Urinary bladder (tissue), 4 donors: Measurements from ENCODE around the gene NCAPH2. TPM values are rescaled to one million over a fixed set of nuclear protein-coding genes. Genes with fewer than 3 reads are reported as not detected.

Experiments
- DNase-seq: peaks from one replicate; pipeline ENCODE4 v3.0.0-alpha.2; 2015; ENCODE audit errors: extremely low spot score
- H3K27ac ChIP-seq: one replicate; pipeline ENCODE4 v1.5.1; 2013; ENCODE audit warnings: low read depth, mild to moderate bottlenecking, moderate library complexity
- H3K36me3 ChIP-seq: one replicate; pipeline ENCODE4 v1.6.1; 2013; ENCODE audit warnings: mild to moderate bottlenecking, moderate library complexity; ENCODE audit not compliant: insufficient read depth
- H3K4me1 ChIP-seq: one replicate; pipeline ENCODE4 v1.6.1; 2013; ENCODE audit warnings: mild to moderate bottlenecking, moderate library complexity; ENCODE audit not compliant: insufficient read depth
- H3K4me3 ChIP-seq: one replicate; pipeline ENCODE4 v1.5.1; 2013; ENCODE audit warnings: low read depth, low read length
- WGBS: extraction: QIAGEN DNeasy Blood & Tissue Kit; methylation state at CpG from one replicate; pipeline ENCODE4 v1.1.7; 2013; 5-methylcytosine and 5-hydroxymethylcytosine counted together
- polyA plus RNA-seq: library from polyadenylated mRNA; stranded (reverse); fragments of 200-250 nt; gene quantifications from one replicate; pipeline ENCODE4 v1.2.3, GENCODE V29; 2013
- total RNA-seq: library from RNA; depleted of rRNA; stranded (reverse); fragments of >200 nt; gene quantifications from one replicate; pipeline ENCODE4 v1.2.3, GENCODE V29; 2014
- donor health status: healthy with polysubstance abuse.
- donor health status: healthy.

NCAPH2 gene
- total RNA-seq, result 27.5 TPM
- polyA plus RNA-seq, result 38.4 TPM

DNA sequence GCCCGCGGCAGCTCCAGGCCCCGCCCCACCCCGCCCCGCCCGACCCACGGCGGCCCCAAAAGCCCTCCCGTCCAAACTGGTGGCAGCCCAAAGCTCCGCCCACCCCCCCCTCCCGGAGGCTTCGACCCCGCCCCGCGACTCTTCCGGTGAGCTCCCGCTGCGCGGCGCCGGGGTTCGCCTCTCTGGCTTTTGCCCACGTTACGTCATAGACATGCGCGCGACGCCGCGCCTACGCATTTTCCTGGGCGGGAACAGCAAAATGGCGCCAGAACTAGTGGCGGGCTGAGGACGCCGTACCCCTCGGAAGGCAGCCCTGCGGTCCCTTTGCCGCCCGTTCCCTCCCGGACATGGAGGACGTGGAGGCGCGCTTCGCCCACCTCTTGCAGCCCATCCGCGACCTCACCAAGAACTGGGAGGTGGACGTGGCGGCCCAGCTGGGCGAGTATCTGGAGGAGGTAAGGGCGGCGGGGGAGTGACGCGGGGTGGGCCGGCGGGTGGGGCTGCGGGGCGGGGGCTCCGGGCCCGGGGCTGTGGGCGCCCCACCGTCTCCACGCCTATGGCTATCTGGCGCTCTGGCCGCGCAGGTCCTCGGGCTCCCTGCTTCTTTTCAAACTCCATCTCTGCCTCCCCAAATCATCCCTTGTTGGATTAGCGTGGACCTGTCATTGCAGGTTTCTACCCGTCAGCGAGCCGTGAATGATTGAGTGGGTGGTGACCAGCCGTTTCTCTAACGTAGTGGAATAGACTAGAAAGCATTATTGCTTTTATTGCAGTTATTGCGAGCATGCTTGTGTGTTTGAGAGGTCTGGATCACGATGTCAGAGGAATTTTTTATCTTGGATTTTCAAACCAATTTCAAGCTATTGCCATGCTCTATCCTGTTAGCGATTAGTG is at the start of gene NCAPH2:
Gene NCAPH2 (plus strand): TSS at position 234 of the 894 bp plus-strand sequence. CDS start 114 bp downstream, at position 348.
- Histone ChIP-seq H3K36me3 (peaks cover 9% of the 10 kb centered on the region), H3K4me3 (peak within 1 kb of the TSS; percentile 78), H3K27ac (peak within 1 kb of the TSS; percentile 96), H3K4me1 (no peaks in the 10 kb centered on the region)
- under 1% methylated on average over 75 of the region's 76 CpGs for WGBS
- DNase-seq, result peak; percentile 87

DNA sequence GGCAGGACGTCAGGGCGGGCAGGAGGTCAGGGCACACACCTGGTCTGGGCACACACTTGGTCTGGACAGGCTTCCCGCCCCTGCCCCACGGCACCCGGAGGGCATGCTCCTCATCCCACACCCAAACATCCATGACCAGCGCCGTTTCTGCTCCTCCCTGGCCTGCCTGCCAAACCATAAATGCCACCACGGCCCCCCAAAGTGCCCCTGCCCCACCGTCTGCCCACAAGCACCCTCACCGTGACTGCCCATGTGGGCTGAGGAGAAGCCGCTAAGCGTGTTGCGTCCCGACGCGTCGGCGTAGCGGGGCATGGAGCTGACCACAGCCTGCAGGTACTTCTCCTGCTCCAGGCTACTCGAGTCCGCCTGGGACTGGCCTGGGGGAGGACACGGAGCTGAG is 49.0 kb upstream of the NCAPH2 start:
- DNase-seq, result no peak
- WGBS, result 91% methylated on average over 22 of the region's 22 CpGs
- Histone ChIP-seq H3K36me3 (peaks cover 22% of the 10 kb centered on the region), H3K4me3 (no peak overlapping the region), H3K4me1 (no peaks in the 10 kb centered on the region), H3K27ac (no peak overlapping the region)

DNA sequence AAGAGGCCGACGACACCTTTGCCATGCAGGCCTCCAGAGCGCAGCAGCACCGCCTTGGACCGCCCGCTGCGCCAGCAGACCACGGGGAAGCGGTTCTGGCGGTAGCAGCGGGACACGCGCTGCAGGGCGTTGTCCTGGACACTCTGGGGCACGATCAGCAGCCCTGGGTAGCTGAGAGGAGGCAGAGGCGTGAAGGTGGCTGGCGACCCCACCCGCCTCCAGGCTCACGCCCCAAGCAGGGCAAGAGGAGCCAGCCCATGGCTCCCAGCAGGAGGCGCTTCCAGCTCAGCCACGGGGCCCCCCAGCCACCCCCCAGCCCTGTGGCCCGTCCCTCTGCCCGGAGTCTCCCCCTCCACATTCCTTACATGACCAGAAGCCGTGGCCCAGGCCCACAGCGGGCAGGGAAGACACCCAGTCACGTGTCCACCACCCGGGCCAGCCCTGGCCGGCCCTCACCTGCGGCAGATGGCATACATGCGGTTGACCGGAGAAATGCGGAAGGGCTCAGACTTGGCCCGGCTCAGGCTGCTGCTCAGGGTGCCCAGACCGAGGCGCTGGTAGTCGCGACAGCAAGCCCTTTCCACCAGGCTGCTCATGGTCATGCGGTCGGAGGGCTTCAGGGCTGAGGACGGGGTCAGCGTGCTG is 48.4 kb upstream of the NCAPH2 start:
- peaks cover 20% of the 10 kb centered on the region for H3K36me3 ChIP-seq
- 94% methylated on average over 41 of the region's 41 CpGs for WGBS
- DNase-seq, result no peak

DNA sequence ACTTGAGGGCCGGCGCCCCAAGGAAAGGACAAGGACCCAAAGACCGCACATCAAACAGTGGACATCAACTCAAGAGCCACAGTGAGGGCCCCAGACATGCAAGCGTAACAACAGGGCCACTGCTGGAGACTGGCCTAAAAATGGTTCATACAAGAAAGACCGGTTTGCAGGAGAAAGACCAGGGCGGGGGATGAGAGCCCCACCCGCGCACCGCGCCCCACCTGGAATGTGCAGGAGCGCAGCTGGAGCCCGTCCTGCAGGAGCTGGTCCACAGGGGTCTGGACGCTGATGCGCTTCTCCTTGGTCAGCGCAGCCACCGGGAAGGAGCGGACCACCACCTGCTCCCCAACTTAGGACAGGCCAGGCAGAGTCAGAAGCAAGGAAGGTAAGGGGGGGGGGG is 47.1 kb upstream of the NCAPH2 start:
- no peaks in the 10 kb centered on the region for H3K4me1 ChIP-seq
- no peak overlapping the region for H3K4me3 ChIP-seq
- peaks cover 12% of the 10 kb centered on the region for H3K36me3 ChIP-seq
- 92% methylated on average over 17 of the region's 17 CpGs for WGBS
- no peak overlapping the region for H3K27ac ChIP-seq
- no peak for DNase-seq

More for the DNA sequence above, 48.4 kb upstream of the NCAPH2 start:
- no peaks in the 10 kb centered on the region for H3K4me1 ChIP-seq
- H3K4me3 ChIP-seq, result no peak overlapping the region
- H3K27ac ChIP-seq, result no peak overlapping the region

- peaks cover 13% of the 10 kb centered on the region for H3K36me3 ChIP-seq
- DNase-seq, result no peak
- 91% methylated on average over 26 of the region's 26 CpGs for WGBS
These were observed 46.5 kb upstream of the NCAPH2 start for GRCh38 chr22:50461536-50461935.

GRCh38 chr22:50461979-50462540 is 46.0 kb upstream of the NCAPH2 start:
- Histone ChIP-seq H3K27ac (no peak overlapping the region), H3K4me3 (no peak overlapping the region), H3K4me1 (no peaks in the 10 kb centered on the region), H3K36me3 (peaks cover 10% of the 10 kb centered on the region)
- WGBS, result 95% methylated on average over 30 of the region's 30 CpGs
- DNase-seq, result no peak

More at GRCh38 chr22:50461536-50461935, 46.5 kb upstream of the NCAPH2 start:
- Histone ChIP-seq H3K4me1 (no peaks in the 10 kb centered on the region), H3K27ac (no peak overlapping the region), H3K4me3 (no peak overlapping the region)

DNA sequence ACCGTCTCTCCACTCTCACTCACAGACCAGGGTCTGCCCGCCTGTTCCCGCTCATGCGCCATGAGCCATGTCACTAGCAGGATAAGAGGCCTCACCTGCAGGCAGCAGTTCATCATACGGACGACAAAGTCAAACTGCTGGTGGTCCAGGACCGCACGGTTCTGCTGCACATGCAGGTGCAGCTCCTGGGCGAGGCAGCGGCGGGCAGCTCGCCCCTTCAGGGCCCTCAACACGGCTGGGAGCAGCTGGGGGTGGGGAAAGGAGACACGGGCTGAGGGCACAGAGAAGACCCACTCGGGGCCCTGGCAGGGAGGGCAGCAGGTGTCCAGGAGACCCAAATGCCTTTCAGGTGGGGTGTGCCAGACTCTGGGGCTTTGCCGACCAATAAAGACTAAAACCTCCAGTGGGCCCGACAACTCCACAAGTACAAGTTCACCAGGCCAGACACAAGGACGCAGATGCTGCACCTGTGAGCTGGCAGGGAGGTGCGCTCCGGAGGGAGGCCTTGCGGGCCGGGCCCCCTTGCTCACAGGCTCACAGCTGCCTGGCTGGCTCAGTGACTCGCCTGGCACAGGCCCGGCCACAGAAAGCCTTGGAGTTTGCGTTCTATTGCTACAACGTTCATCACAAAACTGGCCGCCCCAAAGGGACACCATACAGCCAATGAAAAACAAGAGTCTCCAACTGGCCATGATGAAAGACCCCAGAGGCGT is 44.7 kb upstream of the NCAPH2 start:
- no peak overlapping the region for H3K27ac ChIP-seq
- no peak for DNase-seq
- H3K4me1 ChIP-seq, result no peaks in the 10 kb centered on the region
- WGBS, result 92% methylated on average over 28 of the region's 28 CpGs
- H3K4me3 ChIP-seq, result no peak overlapping the region
- peaks cover 10% of the 10 kb centered on the region for H3K36me3 ChIP-seq

GRCh38 chr22:50464451-50464850 is 43.6 kb upstream of the NCAPH2 start:
- Histone ChIP-seq H3K4me3 (no peak overlapping the region), H3K36me3 (peaks cover 10% of the 10 kb centered on the region)
- WGBS, result 88% methylated on average over 24 of the region's 24 CpGs

GRCh38 chr22:50465066-50465930 is 42.7 kb upstream of the NCAPH2 start:
- Histone ChIP-seq H3K4me1 (no peaks in the 10 kb centered on the region), H3K4me3 (no peak overlapping the region), H3K27ac (no peak overlapping the region), H3K36me3 (peaks cover 10% of the 10 kb centered on the region)
- WGBS, result 91% methylated on average over 30 of the region's 30 CpGs
- DNase-seq, result no peak

More at GRCh38 chr22:50464451-50464850, 43.6 kb upstream of the NCAPH2 start:
- H3K4me1 ChIP-seq, result no peaks in the 10 kb centered on the region
- no peak for DNase-seq
- no peak overlapping the region for H3K27ac ChIP-seq

- H3K4me1 ChIP-seq, result peaks cover 6% of the 10 kb centered on the region
- no peak overlapping the region for H3K27ac ChIP-seq
- no peak overlapping the region for H3K4me3 ChIP-seq
- peaks cover 4% of the 10 kb centered on the region for H3K36me3 ChIP-seq
- DNase-seq, result no peak
- 89% methylated on average over 24 of the region's 24 CpGs for WGBS
These were observed 40.7 kb upstream of the NCAPH2 start for GRCh38 chr22:50467341-50467740.

DNA sequence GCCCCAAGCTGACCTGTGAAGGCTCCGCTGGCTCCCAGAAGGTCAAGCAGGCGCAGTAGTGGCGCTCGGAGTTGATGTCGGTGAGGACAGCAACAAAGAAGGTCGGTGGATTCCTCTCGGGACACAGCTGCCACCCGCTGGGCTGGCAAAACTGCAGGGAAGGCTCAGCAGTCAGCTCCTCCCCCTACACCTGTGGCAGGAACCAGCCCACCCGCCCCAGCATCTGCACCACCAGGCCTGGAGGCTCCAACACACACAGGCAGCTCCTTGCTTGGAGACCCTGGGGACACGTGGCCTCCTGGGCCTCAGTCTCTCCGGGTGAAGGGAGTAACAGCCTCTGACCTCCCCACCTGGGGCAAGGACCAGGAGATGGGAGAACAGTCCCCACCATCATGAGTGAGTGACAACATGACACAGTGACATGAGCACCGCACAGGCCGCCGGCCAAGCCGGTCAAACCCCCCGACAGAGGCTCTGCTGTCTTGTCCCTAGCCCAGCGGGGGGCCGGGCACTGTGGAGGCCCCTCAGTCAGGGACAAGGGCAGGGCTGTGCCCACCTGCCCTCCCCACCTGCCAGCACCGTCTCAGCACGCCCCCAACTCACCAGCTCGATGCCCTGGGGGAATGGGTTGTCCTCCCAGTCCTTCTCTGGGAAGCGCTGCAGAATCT is 40.1 kb upstream of the NCAPH2 start:
- DNase-seq, result no peak
- 86% methylated on average over 22 of the region's 22 CpGs for WGBS

DNA sequence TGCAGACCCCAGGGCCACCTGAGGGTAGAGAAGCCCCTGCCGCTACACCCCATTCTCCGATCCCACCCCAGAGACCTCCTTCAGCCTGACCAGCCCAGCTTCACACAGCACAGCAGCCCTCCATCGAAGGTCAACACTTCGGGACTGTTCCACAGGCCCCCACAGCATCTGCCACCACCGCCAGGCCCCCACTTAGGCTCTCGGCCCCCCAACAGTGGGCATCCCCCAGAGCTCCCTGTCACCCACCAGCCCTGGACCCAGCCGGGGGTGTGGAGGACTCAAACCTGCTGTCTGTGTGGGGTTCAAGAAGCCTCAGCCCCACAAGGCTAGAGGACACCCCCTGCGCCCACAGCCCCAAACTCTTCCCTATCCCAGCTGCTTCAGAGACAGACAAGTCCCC is 39.4 kb upstream of the NCAPH2 start:
- H3K4me1 ChIP-seq, result peaks cover 6% of the 10 kb centered on the region
- WGBS, result 86% methylated on average over 8 of the region's 8 CpGs

More for the DNA sequence above, 40.1 kb upstream of the NCAPH2 start:
- peaks cover 6% of the 10 kb centered on the region for H3K4me1 ChIP-seq
- no peak overlapping the region for H3K27ac ChIP-seq
- peaks cover 2% of the 10 kb centered on the region for H3K36me3 ChIP-seq
- no peak overlapping the region for H3K4me3 ChIP-seq

More for the DNA sequence above, 39.4 kb upstream of the NCAPH2 start:
- H3K36me3 ChIP-seq, result peaks cover 2% of the 10 kb centered on the region
- no peak overlapping the region for H3K4me3 ChIP-seq
- H3K27ac ChIP-seq, result no peak overlapping the region
- DNase-seq, result no peak
